ENCODE results near the gene FGF14.

- TF ChIP-seq CTCF (IDR thresholded peaks at IDR 0.05; ENCODE audit: poor library complexity) = no peak
- no peak for TF ChIP-seq EZH2 (IDR thresholded peaks at IDR 0.05; ENCODE audit: borderline replicate concordance)
Observed at GRCh38 chr13:102091231-102091630, 310.6 kb downstream of the FGF14 start.
